H1 (cell line): ENCODE measurements around the gene SHH. TPM values are rescaled to one million over a fixed set of nuclear protein-coding genes. Genes with fewer than 3 reads are reported as not detected.

ENCODE experiments used
- HDAC6 ChIP-seq: IDR thresholded peaks from one replicate; pipeline ENCODE4 v1.7.1; 2012; ENCODE audit warnings: low read depth, mild to moderate bottlenecking, inconsistent platforms, low read length, moderate library complexity
- polyA plus RNA-seq, 7 experiments: library from polyadenylated mRNA; depleted of rRNA in 3 of 7; stranded (reverse) in 5 of 7; unstranded in 2 of 7; fragments of >200 nt in 5 of 7; fragments of 200-250 nt in 2 of 7; gene quantifications; 1 replicate in 5 of 7; 2 replicates in 1 of 7; 4 replicates in 1 of 7; pipeline versions ENCODE4 v1.2.1 to v1.2.3, GENCODE V29; 2011 to 2013; ENCODE audit warnings: missing spikeins in 2 of 7, mixed read lengths in 2 of 7
- total RNA-seq: library from RNA; stranded (reverse); fragmentation: NEBNext Ultra II Directional; extraction: Animal tissue kit (Norgen Biotek cat#: 25700); gene quantifications from 2 replicates; pipeline ENCODE4 v1.2.1, GENCODE V29; 2021

Gene SHH
- total and polyA plus RNA-seq, 2 of the 8 experiments (the other 6 are each of a cell fraction or from before 2014, with no cell fraction given), result not detected

GRCh38 chr7:155776606-155777005 lies 35.7 kb downstream of the SHH start (continued):
- no peak for TF ChIP-seq HDAC6
